HepG2 (cell line): ENCODE data around the gene GNAZ. TPM values are rescaled to one million over a fixed set of nuclear protein-coding genes. Genes with fewer than 3 reads are reported as not detected.

Experiments used
- BHLHE40 ChIP-seq: IDR thresholded peaks from 2 replicates; pipeline ENCODE4 v1.6.1; 2011; ENCODE audit warnings: low read length, improper control_type of control experiment
- CREM ChIP-seq, 2 experiments: sonication (generic) in 1 of 2; formaldehyde crosslinking in 1 of 2; IDR thresholded peaks; 2 replicates each; pipeline versions ENCODE4 v1.4.0 to v1.6.1; 2016 to 2020; ENCODE audit warnings: antibody characterized with exemption in 1 of 2, mild to moderate bottlenecking in 1 of 2, missing genetic modification reagents in 1 of 2
- DPF2 ChIP-seq: sonication (generic); formaldehyde crosslinking; IDR thresholded peaks from 2 replicates; pipeline ENCODE4 v1.4.0; 2020; ENCODE audit warnings: mild to moderate bottlenecking, low read depth, missing genetic modification reagents, borderline replicate concordance
- FUBP1 ChIP-seq: sonication (generic); formaldehyde crosslinking; IDR thresholded peaks from 2 replicates; pipeline ENCODE4 v1.5.1; 2020; ENCODE audit warnings: missing genetic modification reagents, mild to moderate bottlenecking, borderline replicate concordance
- HMGXB4 ChIP-seq, 2 experiments: sonication (generic) in 1 of 2; formaldehyde crosslinking in 1 of 2; IDR thresholded peaks; 2 replicates each; pipeline versions ENCODE4 v1.4.0 to v1.6.1; 2018 to 2020; ENCODE audit warnings: missing genetic modification reagents in 2 of 2, borderline replicate concordance in 1 of 2, low read depth in 1 of 2, mild to moderate bottlenecking in 1 of 2, missing biosample characterization in 1 of 2
- MAZ ChIP-seq, 2 experiments: sonication (generic) in 1 of 2; formaldehyde crosslinking in 1 of 2; IDR thresholded peaks; 2 replicates each; pipeline versions ENCODE4 v1.5.0 to v1.6.1; 2012 to 2020; ENCODE audit warnings: low read depth in 2 of 2, mild to moderate bottlenecking in 2 of 2, borderline replicate concordance in 1 of 2, improper control_type of control experiment in 1 of 2, low read length in 1 of 2, missing genetic modification reagents in 1 of 2, moderate library complexity in 1 of 2
- POLR2A ChIP-seq, 2 experiments: IDR thresholded peaks; 2 replicates each; pipeline ENCODE4 v1.6.1; 2011; ENCODE audit warnings: low read depth in 2 of 2, low read length in 2 of 2, mild to moderate bottlenecking in 1 of 2, moderate library complexity in 1 of 2; ENCODE audit not compliant: insufficient read depth in 1 of 2
- PREB ChIP-seq: sonication (generic); formaldehyde crosslinking; IDR thresholded peaks from 2 replicates; pipeline ENCODE4 v1.4.0; 2020; ENCODE audit warnings: missing genetic modification reagents
- TRIM22 ChIP-seq: fragments of 450-650 bp; IDR thresholded peaks from 2 replicates; pipeline ENCODE4 v1.6.1; 2017
- ZHX2 ChIP-seq, 2 experiments: sonication (generic) in 1 of 2; formaldehyde crosslinking in 1 of 2; IDR thresholded peaks; 2 replicates each; pipeline versions ENCODE4 v1.6.1 to v1.9.0; 2014 to 2022; ENCODE audit warnings: antibody characterized with exemption in 1 of 2, borderline replicate concordance in 1 of 2, inconsistent platforms in 1 of 2, low read depth in 1 of 2, missing genetic modification reagents in 1 of 2
- ZNF343 ChIP-seq: sonication (generic); formaldehyde crosslinking; IDR thresholded peaks from 2 replicates; pipeline ENCODE4 v1.4.0; 2020; ENCODE audit warnings: mild to moderate bottlenecking, missing genetic modification reagents
- ZNF772 ChIP-seq: sonication (generic); formaldehyde crosslinking; IDR thresholded peaks from 2 replicates; pipeline ENCODE4 v1.5.0; 2020; ENCODE audit warnings: mild to moderate bottlenecking, missing genetic modification reagents
- polyA plus RNA-seq, 8 experiments: library from polyadenylated mRNA; depleted of rRNA in 3 of 8; stranded (reverse) in 7 of 8; unstranded in 1 of 8; fragments of >200 nt; fragmentation: Illumina TruSeq in 4 of 8; extraction: Trizol in 4 of 8; gene quantifications; 2 replicates each; pipeline versions ENCODE4 v1.2.1 to v1.2.3, GENCODE V29; 2011 to 2016; ENCODE audit warnings: low read depth in 4 of 8, missing spikeins in 1 of 8, mixed read lengths in 1 of 8; ENCODE audit not compliant: insufficient read depth in 1 of 8
- total RNA-seq, 5 experiments: library from RNA; depleted of rRNA; stranded (reverse); fragments of >200 nt; fragmentation: Illumina TruSeq; extraction: Trizol; gene quantifications; 2 replicates each; pipeline ENCODE4 v1.2.3, GENCODE V29; 2016; ENCODE audit warnings: low read depth in 1 of 5

The GNAZ gene
- total and polyA plus RNA-seq, 2 of the 13 experiments (the other 11 are each of a cell fraction or from before 2014, with no cell fraction given), result 11.4 to 22.3 TPM

- TF ChIP-seq ZHX2 (IDR thresholded peaks at IDR 0.05; ENCODE audit: low read depth), result 0 out of 2 replicates have a peak, but pooled peaks have one; percentile 2
- no peak for TF ChIP-seq ZHX2 (CRISPR knock-in tag; IDR thresholded peaks at IDR 0.05; ENCODE audit: borderline replicate concordance)
- TF ChIP-seq CREM (IDR thresholded peaks at IDR 0.05), result 0 out of 2 replicates have a peak, but pooled peaks have one; percentile 22
- TF ChIP-seq CREM (CRISPR knock-in tag; IDR thresholded peaks at IDR 0.05), result no peak
- 0 out of 4 replicates have a peak, but pooled peaks of 1 of the 2 experiments have one; percentile 4 for TF ChIP-seq HMGXB4 (CRISPR knock-in tag; IDR thresholded peaks at IDR 0.05; ENCODE audit: borderline replicate concordance in 1 of 2, low read depth in 1 of 2)
- TF ChIP-seq TRIM22, result no peak
- TF ChIP-seq ZNF772 (CRISPR knock-in tag), result 0 out of 2 replicates have a peak, but pooled peaks have one; percentile 34
- peak; percentile 79 for TF ChIP-seq BHLHE40
- TF ChIP-seq ZNF343 (CRISPR knock-in tag), result no peak
- TF ChIP-seq POLR2A (IDR thresholded peaks at IDR 0.05; ENCODE audit: insufficient read depth in 1 of 2, low read depth in 2 of 2, low read length in 2 of 2), result 0 out of 4 replicates have a peak, but pooled peaks of 1 of the 2 experiments have one; percentile 25
- TF ChIP-seq FUBP1, result no peak
- TF ChIP-seq MAZ (IDR thresholded peaks at IDR 0.05; ENCODE audit: borderline replicate concordance, low read depth, low read length), result no peak
- TF ChIP-seq MAZ (CRISPR knock-in tag; IDR thresholded peaks at IDR 0.05; ENCODE audit: low read depth), result peak; percentile 52; the same call in 1 of the 2 replicates
- 0 out of 2 replicates have a peak, but pooled peaks have one; percentile 0 for TF ChIP-seq DPF2 (CRISPR knock-in tag)
- TF ChIP-seq PREB, result no peak
Measured at GRCh38 chr22:23157560-23158515, 87.5 kb downstream of the GNAZ start (continued).
